NOMO-1 (cell line): Measurements from ENCODE around the gene SGTB.

Experiments used
- DNase-seq, 2 experiments: peaks; one replicate each; lab custom pipeline; 2025; ENCODE audit not compliant: unreplicated experiment in 2 of 2; lab: John Stamatoyannopoulos, UW

The SGTB gene

GRCh38 chr5:65721720-65722574, at the start of gene SGTB, which contains the start of gene NLN:
TSS of gene SGTB (minus strand) at chr5:65722109. CDS start at chr5:65720807, 1,302 bp downstream.
TSS of gene NLN (plus strand) at chr5:65722205. CDS start at chr5:65722374, 169 bp downstream.
- peak; percentile 59 to 79 for DNase-seq

DNA sequence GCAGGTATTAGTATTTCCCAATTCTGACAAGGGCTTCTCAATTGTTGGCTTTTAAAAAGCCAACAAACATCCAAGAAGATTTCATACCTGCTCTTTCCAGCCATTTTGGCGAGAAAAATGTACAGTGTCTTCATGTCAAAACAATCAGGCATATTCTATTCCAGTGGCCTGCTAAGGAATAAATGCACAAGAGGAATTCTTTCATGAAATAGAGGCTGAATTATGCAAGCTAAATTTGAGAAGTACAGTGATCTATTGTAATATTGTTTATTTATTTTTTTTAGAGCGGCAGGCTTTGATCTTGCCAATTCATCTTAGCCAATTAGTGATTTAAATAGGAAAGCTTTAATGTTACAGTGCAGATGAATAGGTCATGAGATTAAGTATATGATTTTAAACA, 49.4 kb upstream of the SGTB start:
- DNase-seq = no peak

DNA sequence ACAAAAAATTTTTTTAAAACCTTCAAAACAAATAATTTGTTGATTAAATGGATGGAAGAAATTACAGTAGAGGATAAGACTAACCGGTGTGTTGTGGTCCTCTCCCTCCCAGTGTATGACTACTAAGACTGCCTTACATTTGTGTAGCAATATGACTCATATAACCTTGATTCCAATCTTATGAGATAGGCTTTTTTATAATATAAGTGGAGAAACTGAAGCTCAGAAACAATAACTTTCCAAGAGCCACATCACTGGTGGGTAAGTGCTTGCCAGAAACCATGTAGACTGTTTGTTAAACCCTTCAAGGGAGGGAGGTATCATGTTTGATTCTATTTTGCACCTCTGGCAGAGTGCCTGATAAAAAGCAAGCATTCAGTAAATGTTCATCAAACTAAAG, 47.6 kb upstream of the SGTB start:
- no peak for DNase-seq

GRCh38 chr5:65768723-65769346, 46.9 kb upstream of the SGTB start:
- DNase-seq = no peak

- DNase-seq = no peak
Measured at GRCh38 chr5:65767565-65767964, 45.7 kb upstream of the SGTB start.

DNA sequence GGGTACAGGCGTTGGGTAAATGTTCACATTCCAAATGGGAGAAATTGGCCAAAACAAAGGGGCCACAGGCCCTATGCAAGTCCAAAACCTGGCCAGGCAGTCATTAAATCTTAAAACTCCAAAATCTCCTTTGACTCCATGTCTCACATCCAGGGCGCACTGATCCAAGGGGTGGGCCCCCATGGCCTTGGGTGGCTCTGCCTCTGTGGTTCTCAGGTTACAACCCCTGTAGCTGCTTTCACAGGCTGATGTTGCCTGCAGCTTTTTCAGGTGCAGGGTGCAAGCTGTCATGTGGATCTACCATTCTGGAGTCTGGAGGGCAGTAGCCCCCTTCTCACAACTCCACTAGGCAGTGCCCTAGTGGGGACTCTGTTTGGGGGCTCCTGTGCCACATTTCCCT, 44.9 kb upstream of the SGTB start:
- DNase-seq = no peak

DNA sequence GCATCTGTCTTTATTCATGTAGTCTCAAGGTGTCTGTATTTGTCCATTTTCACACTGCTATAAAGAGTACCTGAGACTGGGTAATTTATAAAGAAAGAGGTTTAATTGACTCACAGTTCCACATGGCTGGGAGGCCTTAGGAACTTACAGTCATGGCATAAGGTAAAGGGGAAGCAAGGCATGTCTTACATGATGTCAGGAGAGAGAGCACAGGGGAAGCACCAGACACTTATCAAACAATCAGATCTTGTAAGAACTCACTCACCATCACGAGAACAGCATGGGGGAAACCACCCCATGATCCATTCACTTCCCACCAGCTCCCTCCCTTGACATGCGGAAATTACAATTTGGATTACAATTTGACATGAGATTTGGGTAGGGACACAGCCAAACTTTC, 44.3 kb upstream of the SGTB start:
- DNase-seq = no peak

- no peak for DNase-seq
Measured at GRCh38 chr5:65765582-65765981, 43.7 kb upstream of the SGTB start.

- DNase-seq = no peak
Measured at GRCh38 chr5:65762234-65762633, 40.3 kb upstream of the SGTB start.

GRCh38 chr5:65760504-65761275, 38.8 kb upstream of the SGTB start:
- DNase-seq = peak in 1 of 2 experiments; percentile 3

DNA sequence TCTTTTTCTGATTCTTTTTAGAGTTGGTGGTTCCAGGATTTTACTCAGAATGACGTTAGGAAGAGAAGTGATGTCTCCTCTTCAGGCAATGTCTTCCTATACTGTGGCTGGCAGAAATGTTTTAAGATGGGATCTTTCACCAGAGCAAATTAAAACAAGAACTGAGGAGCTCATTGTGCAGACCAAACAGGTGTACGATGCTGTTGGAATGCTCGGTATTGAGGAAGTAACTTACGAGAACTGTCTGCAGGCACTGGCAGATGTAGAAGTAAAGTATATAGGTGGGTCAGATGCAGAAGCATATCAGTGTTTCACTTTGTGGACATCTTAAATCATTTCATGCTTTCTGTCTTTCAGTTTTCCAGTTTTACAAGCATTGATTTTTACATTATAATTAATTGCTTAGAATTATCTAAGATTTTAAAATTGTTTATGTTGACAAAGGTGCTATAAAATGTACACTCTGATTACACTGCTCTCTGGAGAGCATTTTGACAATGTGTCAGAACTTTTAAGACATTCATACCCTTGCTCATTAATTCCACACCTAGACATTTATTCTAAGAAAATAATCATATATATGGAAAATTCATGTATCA, 36.7 kb upstream of the SGTB start:
- no peak for DNase-seq

- DNase-seq = no peak
Measured at GRCh38 chr5:65753189-65753588, 31.3 kb upstream of the SGTB start.

DNA sequence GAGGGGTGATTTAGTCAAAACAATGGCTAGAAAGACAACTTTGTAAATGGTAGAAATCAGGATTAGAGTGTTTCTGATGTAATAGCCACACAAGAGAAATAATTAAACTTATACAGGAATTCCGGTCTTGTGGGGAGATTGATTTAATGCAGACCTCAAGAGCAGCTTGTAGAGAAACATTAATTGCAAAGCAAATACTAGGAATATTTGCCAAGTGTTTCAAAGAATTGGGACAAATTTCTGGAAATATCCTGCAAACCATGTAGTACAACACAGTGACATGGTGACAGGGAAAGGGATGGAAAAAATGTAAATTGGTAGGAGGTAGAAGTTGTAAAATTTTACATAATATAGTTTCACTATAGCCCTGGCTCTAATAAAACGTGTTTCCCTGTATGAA, 29.0 kb upstream of the SGTB start:
- DNase-seq = no peak

DNA sequence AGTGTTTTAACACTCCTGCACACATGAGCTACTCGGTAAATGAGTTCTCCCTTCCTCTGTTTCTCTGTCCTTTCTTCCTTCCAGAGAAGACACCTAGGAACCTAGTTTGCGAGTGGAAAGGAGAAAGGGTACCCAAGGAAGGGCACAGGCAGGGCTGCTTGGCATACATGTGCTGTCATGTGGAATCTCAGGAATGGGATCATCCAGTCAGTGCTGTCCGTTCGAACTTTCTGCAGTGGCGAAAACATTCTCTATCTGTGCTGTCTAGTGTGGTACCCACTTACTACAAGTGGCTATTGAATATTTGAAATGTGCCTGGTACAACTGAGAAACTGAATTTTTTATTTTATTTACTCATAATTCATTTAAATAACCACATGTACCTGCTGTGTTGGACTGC, 28.0 kb upstream of the SGTB start:
- DNase-seq = no peak

DNA sequence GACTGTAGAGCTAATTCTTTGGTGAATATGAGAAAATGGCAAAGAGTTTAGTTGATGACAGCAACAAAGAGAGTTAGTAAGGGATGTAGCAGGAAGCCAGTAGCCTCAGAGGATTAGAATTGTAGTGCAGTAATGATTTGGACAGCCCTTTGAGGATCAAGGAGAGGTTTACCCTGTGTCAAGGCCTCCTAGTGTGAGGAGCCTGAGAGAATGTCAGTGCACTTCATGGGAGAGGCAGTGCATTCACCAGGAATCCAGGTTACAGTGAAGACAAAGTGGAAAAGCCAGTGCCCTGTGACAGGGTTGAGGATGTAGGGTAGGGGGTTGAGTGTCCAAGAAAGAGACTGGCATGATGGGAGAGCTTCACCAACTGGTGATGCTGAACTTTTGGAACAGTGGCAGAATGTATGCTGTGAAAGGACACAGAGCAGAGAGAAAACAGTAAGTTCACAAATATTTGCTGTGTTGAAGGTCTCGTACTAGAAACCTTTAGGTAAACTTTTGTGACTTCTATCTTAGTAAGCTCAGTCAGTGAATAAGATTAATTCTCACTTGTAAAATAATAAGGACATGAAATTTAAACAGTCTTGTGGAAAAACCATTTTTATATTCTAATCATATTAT, 27.4 kb upstream of the SGTB start:
- no peak for DNase-seq

DNA sequence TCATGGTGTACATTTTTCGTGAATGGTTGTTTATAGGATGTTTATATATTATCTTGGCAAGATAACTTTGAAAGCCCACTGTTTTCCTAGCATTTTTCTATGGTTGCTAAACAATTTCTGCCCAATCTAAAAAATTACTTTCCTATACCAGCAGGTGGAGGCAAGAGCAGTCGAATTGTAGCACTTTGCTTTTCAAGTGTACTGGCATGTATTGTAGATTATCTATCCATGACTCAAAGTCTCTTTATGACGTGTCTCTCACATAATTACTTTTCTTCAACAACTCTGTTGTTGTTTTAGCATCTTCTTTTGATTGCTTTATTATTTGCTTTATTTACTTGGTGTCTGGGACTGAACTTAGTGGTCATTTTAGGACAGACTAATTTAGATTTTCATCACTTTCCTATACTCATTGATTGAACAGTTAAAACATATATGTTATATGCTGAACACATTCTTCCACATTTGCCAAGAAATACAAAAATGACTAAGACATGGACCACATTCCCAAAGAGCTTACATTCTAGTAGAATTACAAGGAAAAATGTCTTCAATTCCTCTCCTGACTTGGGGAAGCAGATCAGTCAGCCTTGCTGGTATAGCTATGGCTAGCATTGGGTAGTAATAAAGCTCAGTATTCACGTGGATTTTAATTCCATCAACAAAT, 20.8 kb upstream of the SGTB start:
- DNase-seq = peak; percentile 28 to 64

GRCh38 chr5:65739162-65739561, 17.3 kb upstream of the SGTB start:
- no peak for DNase-seq

DNA sequence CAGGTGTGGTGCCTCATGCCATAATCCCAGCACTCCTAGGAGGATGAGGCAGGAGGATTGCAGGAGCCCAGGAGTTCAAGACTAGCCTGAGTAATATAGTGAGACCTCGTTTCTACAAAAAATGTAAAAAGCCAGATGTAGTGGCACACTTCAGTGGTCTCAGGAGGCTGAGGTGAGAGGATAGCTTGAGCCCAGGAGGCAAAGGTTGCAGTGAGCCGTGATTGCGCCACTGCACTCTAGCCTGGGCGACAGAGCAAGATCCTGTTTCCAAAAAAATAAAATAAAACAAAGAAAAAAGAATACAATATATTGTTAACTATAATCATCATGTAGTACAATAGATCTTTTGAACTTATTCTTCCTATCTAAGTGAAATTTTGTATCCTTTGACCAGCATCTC, 16.4 kb upstream of the SGTB start:
- DNase-seq = no peak

DNA sequence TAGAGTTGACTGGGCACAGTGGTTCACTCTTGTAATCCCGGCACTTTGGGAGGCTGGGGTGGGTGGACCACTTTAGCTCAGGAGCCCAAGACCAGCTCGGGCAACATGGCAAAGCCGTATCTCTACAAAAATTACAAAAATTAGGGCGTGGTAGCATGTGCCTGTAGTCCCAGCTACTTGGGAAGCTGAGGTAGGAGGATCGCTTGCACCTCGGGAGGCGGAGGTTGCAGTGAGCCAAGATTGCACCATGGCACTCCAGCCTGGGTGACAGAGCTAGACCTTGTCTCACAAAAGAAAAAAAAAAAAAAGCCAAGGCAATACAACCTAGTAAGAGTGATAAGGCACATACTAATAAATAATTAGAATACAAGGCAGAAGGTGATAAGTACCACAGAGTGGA, 15.9 kb upstream of the SGTB start:
- no peak for DNase-seq

GRCh38 chr5:65736011-65736410, 14.1 kb upstream of the SGTB start:
- DNase-seq = no peak
